Mesenchymal stem cell (in vitro differentiated cells and primary cell): ENCODE results near the gene FREM1.
A peak's percentile ranks its signal among the peaks of the same experiment; 100 is the strongest.

Experiments used
- DNase-seq: peaks from one replicate; pipeline ENCODE4 v3.0.0-alpha.2; 2013
- H2AFZ ChIP-seq: one replicate; pipeline ENCODE4 v1.6.1; 2013; ENCODE audit warnings: low read depth, mild to moderate bottlenecking, control low read depth, inconsistent platforms, low read length, moderate library complexity
- H2AK5ac ChIP-seq: 2 replicates; pipeline ENCODE4 v1.6.1; 2013; ENCODE audit warnings: low read length, moderate library complexity, mild to moderate bottlenecking, inconsistent platforms; ENCODE audit not compliant: severe bottlenecking
- H2BK120ac ChIP-seq: one replicate; pipeline ENCODE4 v1.6.1; 2013; ENCODE audit warnings: low read depth, mild to moderate bottlenecking, inconsistent platforms, low read length, moderate library complexity
- H2BK12ac ChIP-seq, 2 experiments: one replicate each; pipeline ENCODE4 v1.6.1; 2013; ENCODE audit warnings: inconsistent platforms in 2 of 2, low read length in 2 of 2, mild to moderate bottlenecking in 2 of 2, moderate library complexity in 2 of 2, control low read depth in 1 of 2
- H2BK15ac ChIP-seq: one replicate; pipeline ENCODE4 v1.6.1; 2013; ENCODE audit warnings: mild to moderate bottlenecking, low read depth, inconsistent platforms; ENCODE audit not compliant: poor library complexity, severe bottlenecking
- H2BK5ac ChIP-seq: 2 replicates; pipeline ENCODE4 v1.6.1; 2013; ENCODE audit warnings: low read depth, mild to moderate bottlenecking, low read length, control low read depth, inconsistent platforms; ENCODE audit not compliant: poor library complexity, severe bottlenecking
- H3K14ac ChIP-seq, 2 experiments: one replicate each; pipeline ENCODE4 v1.6.1; 2013; ENCODE audit warnings: inconsistent platforms in 2 of 2, low read length in 2 of 2, control low read depth in 1 of 2, mild to moderate bottlenecking in 1 of 2, moderate library complexity in 1 of 2
- H3K18ac ChIP-seq, 2 experiments: one replicate each; pipeline ENCODE4 v1.6.1; 2013; ENCODE audit warnings: inconsistent platforms in 2 of 2, low read length in 2 of 2, control low read depth in 1 of 2, low read depth in 1 of 2, mild to moderate bottlenecking in 1 of 2
- H3K23ac ChIP-seq, 2 experiments: one replicate each; pipeline ENCODE4 v1.6.1; 2013; ENCODE audit warnings: inconsistent platforms in 2 of 2, low read length in 2 of 2, mild to moderate bottlenecking in 2 of 2, moderate library complexity in 2 of 2, control low read depth in 1 of 2
- H3K27ac ChIP-seq: 2 replicates; pipeline ENCODE4 v1.5.1; 2013; ENCODE audit warnings: mild to moderate bottlenecking, moderate library complexity, low read length, control low read depth, inconsistent platforms; ENCODE audit not compliant: poor library complexity, severe bottlenecking
- H3K27me3 ChIP-seq, 2 experiments: 2 replicates each; pipeline versions ENCODE4 v1.6.1 to v1.7.0; 2013; ENCODE audit warnings: low read length in 2 of 2, mild to moderate bottlenecking in 2 of 2, moderate library complexity in 2 of 2, control low read depth in 1 of 2, inconsistent platforms in 1 of 2; ENCODE audit not compliant: control insufficient read depth in 1 of 2, insufficient read depth in 1 of 2
- H3K36me3 ChIP-seq, 2 experiments: 2 replicates each; pipeline versions ENCODE4 v1.6.1 to v1.7.0; 2013; ENCODE audit warnings: low read length in 2 of 2, control low read depth in 1 of 2, inconsistent platforms in 1 of 2, low read depth in 1 of 2, mild to moderate bottlenecking in 1 of 2; ENCODE audit not compliant: insufficient read depth in 2 of 2, control insufficient read depth in 1 of 2
- H3K4ac ChIP-seq, 2 experiments: one replicate each; pipeline ENCODE4 v1.6.1; 2013; ENCODE audit warnings: inconsistent platforms in 2 of 2, low read length in 2 of 2, mild to moderate bottlenecking in 2 of 2, moderate library complexity in 2 of 2, control low read depth in 1 of 2, low read depth in 1 of 2
- H3K4me1 ChIP-seq: 2 replicates; pipeline ENCODE4 v1.6.1; 2013; ENCODE audit warnings: low read depth, low read length, control low read depth; ENCODE audit not compliant: control insufficient read depth, insufficient read depth
- H3K4me2 ChIP-seq: 2 replicates; pipeline ENCODE4 v1.6.1; 2013; ENCODE audit warnings: low read length, mild to moderate bottlenecking, inconsistent platforms; ENCODE audit not compliant: poor library complexity, severe bottlenecking
- H3K4me3 ChIP-seq, 2 experiments: 2 replicates each; pipeline versions ENCODE4 v1.5.1 to v1.7.0; 2013; ENCODE audit warnings: low read length in 2 of 2, mild to moderate bottlenecking in 2 of 2, control low read depth in 1 of 2, low read depth in 1 of 2; ENCODE audit not compliant: insufficient read depth in 1 of 2
- H3K79me1 ChIP-seq: replicated peaks from 2 replicates; pipeline ENCODE4 v1.6.1; 2013; ENCODE audit warnings: mild to moderate bottlenecking, control low read depth, low read length, inconsistent platforms; ENCODE audit not compliant: poor library complexity, severe bottlenecking
- H3K9ac ChIP-seq: 2 replicates; pipeline ENCODE4 v1.7.0; 2013; ENCODE audit warnings: mild to moderate bottlenecking, low read length, moderate library complexity
- H3K9me3 ChIP-seq: 2 replicates; pipeline ENCODE4 v1.7.0; 2013; ENCODE audit warnings: mild to moderate bottlenecking, low read length; ENCODE audit not compliant: control insufficient read depth
- H4K8ac ChIP-seq: one replicate; pipeline ENCODE4 v1.6.1; 2013; ENCODE audit warnings: inconsistent platforms, mild to moderate bottlenecking, low read length, moderate library complexity
- H4K91ac ChIP-seq: one replicate; pipeline ENCODE4 v1.6.1; 2013; ENCODE audit warnings: mild to moderate bottlenecking, low read length, inconsistent platforms
- WGBS: methylation state at CpG from one replicate; pipeline ENCODE4 v1.1.7; 2013; ENCODE audit warnings: mixed read lengths; 5-methylcytosine and 5-hydroxymethylcytosine counted together

The FREM1 gene

GRCh38 chr9:14779566-14780022, 130.6 kb downstream of the FREM1 start:
- 91% methylated on average over 9 of the region's 11 CpGs for WGBS
- peak overlapping the region; percentile 34 for H4K91ac ChIP-seq
- no peak overlapping the region for H3K4ac ChIP-seq
- H3K27ac ChIP-seq = no peak overlapping the region
- no peak overlapping the region for H2BK15ac ChIP-seq
- H3K27me3 ChIP-seq = no peaks in the 10 kb centered on the region
- H2AFZ ChIP-seq = no peak overlapping the region
- no peak overlapping the region for H2AK5ac ChIP-seq
- no peak overlapping the region for H3K14ac ChIP-seq
- H3K4me2 ChIP-seq = no peak overlapping the region
- H3K18ac ChIP-seq = no peak overlapping the region
- H3K4me1 ChIP-seq = peaks cover 2% of the 10 kb centered on the region
- H3K36me3 ChIP-seq = no peaks in the 10 kb centered on the region
- no peak overlapping the region for H3K9ac ChIP-seq
- no peak overlapping the region for H3K23ac ChIP-seq
- DNase-seq = no peak
- no peak overlapping the region for H2BK5ac ChIP-seq
- H3K79me1 ChIP-seq = no peaks in the 10 kb centered on the region
- no peaks in the 10 kb centered on the region for H3K9me3 ChIP-seq
- H2BK120ac ChIP-seq = no peak overlapping the region
- H4K8ac ChIP-seq = no peak overlapping the region
- no peak overlapping the region for H2BK12ac ChIP-seq
- H3K4me3 ChIP-seq = no peak overlapping the region

GRCh38 chr9:14778565-14778964, 131.7 kb downstream of the FREM1 start:
- Histone ChIP-seq H2AFZ (no peak overlapping the region), H3K9me3 (no peaks in the 10 kb centered on the region), H3K27me3 (no peaks in the 10 kb centered on the region), H4K8ac (no peak overlapping the region), H3K4me2 (no peak overlapping the region), H2BK12ac (no peak overlapping the region), H3K9ac (no peak overlapping the region), H4K91ac (no peak overlapping the region), H2BK15ac (no peak overlapping the region), H2AK5ac (no peak overlapping the region), H3K27ac (no peak overlapping the region), H3K79me1 (no peaks in the 10 kb centered on the region), H3K18ac (no peak overlapping the region), H2BK120ac (no peak overlapping the region), H3K4ac (no peak overlapping the region), H3K4me1 (peaks cover 2% of the 10 kb centered on the region), H3K23ac (no peak overlapping the region), H3K4me3 (no peak overlapping the region), H3K14ac (no peak overlapping the region), H3K36me3 (no peaks in the 10 kb centered on the region), H2BK5ac (no peak overlapping the region)
- 100% methylated on average over 3 of the region's 6 CpGs for WGBS
- DNase-seq = no peak

- no peak overlapping the region for H3K18ac ChIP-seq
- no peak overlapping the region for H2BK12ac ChIP-seq
- H3K4ac ChIP-seq = no peak overlapping the region
- no peaks in the 10 kb centered on the region for H3K27me3 ChIP-seq
- no peak overlapping the region for H3K14ac ChIP-seq
- DNase-seq = no peak
- H2BK120ac ChIP-seq = no peak overlapping the region
- H2BK15ac ChIP-seq = no peak overlapping the region
- no peak overlapping the region for H2AK5ac ChIP-seq
- no peak overlapping the region for H3K9ac ChIP-seq
- H2BK5ac ChIP-seq = no peak overlapping the region
- H3K36me3 ChIP-seq = no peaks in the 10 kb centered on the region
- H3K79me1 ChIP-seq = no peaks in the 10 kb centered on the region
- H3K4me2 ChIP-seq = no peak overlapping the region
- no peak overlapping the region for H4K8ac ChIP-seq
- H3K23ac ChIP-seq = no peak overlapping the region
- WGBS = 98% methylated on average over 7 of the region's 7 CpGs
- H3K4me1 ChIP-seq = peaks cover 2% of the 10 kb centered on the region
- H3K9me3 ChIP-seq = no peaks in the 10 kb centered on the region
- no peak overlapping the region for H3K27ac ChIP-seq
- peak overlapping the region; percentile 39 for H4K91ac ChIP-seq
- H3K4me3 ChIP-seq = no peak overlapping the region
- no peak overlapping the region for H2AFZ ChIP-seq
Measured at GRCh38 chr9:14775917-14776316, 134.3 kb downstream of the FREM1 start.

GRCh38 chr9:14770592-14770991, 139.6 kb downstream of the FREM1 start:
- Histone ChIP-seq H3K9ac (no peak overlapping the region), H3K4ac (no peak overlapping the region), H3K79me1 (no peaks in the 10 kb centered on the region), H3K9me3 (no peaks in the 10 kb centered on the region), H3K4me3 (no peak overlapping the region), H3K18ac (no peak overlapping the region), H2BK15ac (no peak overlapping the region), H4K8ac (no peak overlapping the region), H4K91ac (no peak overlapping the region), H2AK5ac (no peak overlapping the region), H2BK120ac (no peak overlapping the region), H3K14ac (no peak overlapping the region), H3K27me3 (no peaks in the 10 kb centered on the region), H2BK12ac (no peak overlapping the region), H3K27ac (no peak overlapping the region), H3K36me3 (no peaks in the 10 kb centered on the region), H2BK5ac (no peak overlapping the region), H2AFZ (no peak overlapping the region), H3K23ac (no peak overlapping the region), H3K4me1 (no peaks in the 10 kb centered on the region), H3K4me2 (no peak overlapping the region)
- WGBS = 85% methylated on average over 7 of the region's 7 CpGs
- no peak for DNase-seq
